GM23338 (cell line): Measurements from ENCODE around the gene ASB5. TPM values are rescaled to one million over a fixed set of nuclear protein-coding genes. Genes with fewer than 3 reads are reported as not detected.

Source experiments
- ATAC-seq: fragments of 200-7000 bp; cut with Tn5 transposase; 3 replicates; pipeline ENCODE4 v1.9.1; 2020
- DNase-seq: peaks from one replicate; pipeline ENCODE4 v3.0.0-alpha.2; 2015; ENCODE audit warnings: low spot score
- H2AFZ ChIP-seq: fragments of 200-600 bp; sonication (generic); 2 replicates; pipeline ENCODE4 v1.8.0; 2016; ENCODE audit warnings: antibody characterized with exemption, mild to moderate bottlenecking, moderate library complexity
- H3F3A ChIP-seq: fragments of 200-600 bp; sonication (generic); replicated peaks from 2 replicates; pipeline ENCODE4 v1.8.0; 2017; ENCODE audit warnings: antibody characterized with exemption, mixed run types, low read depth
- H3K27ac ChIP-seq: fragments of 200-600 bp; sonication (generic); 2 replicates; pipeline ENCODE4 v1.6.1; 2016; ENCODE audit warnings: low read depth
- H3K27me3 ChIP-seq: fragments of 200-600 bp; sonication (generic); 2 replicates; pipeline ENCODE4 v1.8.0; 2016; ENCODE audit warnings: mild to moderate bottlenecking, mixed run types, moderate library complexity; ENCODE audit not compliant: insufficient read depth
- H3K36me3 ChIP-seq: fragments of 200-600 bp; sonication (generic); 2 replicates; pipeline ENCODE4 v1.8.0; 2016; ENCODE audit warnings: mild to moderate bottlenecking; ENCODE audit not compliant: insufficient read depth
- H3K4me1 ChIP-seq: fragments of 200-600 bp; sonication (generic); 2 replicates; pipeline ENCODE4 v1.8.0; 2016; ENCODE audit warnings: mild to moderate bottlenecking, moderate library complexity; ENCODE audit not compliant: insufficient read depth
- H3K4me2 ChIP-seq: fragments of 200-600 bp; sonication (generic); 2 replicates; pipeline ENCODE4 v1.7.1; 2017; ENCODE audit warnings: mixed run types
- H3K4me3 ChIP-seq: fragments of 200-600 bp; sonication (generic); 2 replicates; pipeline ENCODE4 v1.6.1; 2016; ENCODE audit warnings: mixed run types
- H3K79me2 ChIP-seq: fragments of 200-600 bp; sonication (generic); replicated peaks from 2 replicates; pipeline ENCODE4 v1.8.0; 2017; ENCODE audit warnings: mild to moderate bottlenecking; ENCODE audit not compliant: insufficient read depth
- H3K9me2 ChIP-seq: fragments of 200-600 bp; sonication (generic); 2 replicates; pipeline ENCODE4 v1.8.0; 2017; ENCODE audit not compliant: insufficient read depth
- H4K20me1 ChIP-seq: fragments of 200-600 bp; sonication (generic); replicated peaks from 2 replicates; pipeline ENCODE4 v1.8.0; 2017; ENCODE audit warnings: mild to moderate bottlenecking; ENCODE audit not compliant: insufficient read depth
- H3K27ac Mint-ChIP-seq: 2 replicates; pipeline ENCODE4 v1.8.0; 2020; ENCODE audit warnings: inconsistent platforms, mild to moderate bottlenecking, moderate library complexity, mixed read lengths
- H3K27me3 Mint-ChIP-seq: 3 replicates; pipeline ENCODE4 v1.8.0; 2022; ENCODE audit warnings: low read depth, mild to moderate bottlenecking, moderate library complexity, mixed read lengths, inconsistent platforms; ENCODE audit not compliant: insufficient read depth, poor library complexity
- H3K36me3 Mint-ChIP-seq: 3 replicates; pipeline ENCODE4 v1.8.0; 2021; ENCODE audit warnings: low read depth, mild to moderate bottlenecking, inconsistent platforms, moderate library complexity, mixed read lengths
- H3K4me1 Mint-ChIP-seq: 3 replicates; pipeline ENCODE4 v1.8.0; 2020; ENCODE audit warnings: mild to moderate bottlenecking, inconsistent platforms, mixed read lengths
- H3K4me3 Mint-ChIP-seq: 3 replicates; pipeline ENCODE4 v1.8.0; 2021; ENCODE audit warnings: moderate library complexity, mild to moderate bottlenecking, inconsistent platforms, mixed read lengths
- H3K9me3 Mint-ChIP-seq: 3 replicates; pipeline ENCODE4 v1.8.0; 2020; ENCODE audit warnings: moderate library complexity, mild to moderate bottlenecking, inconsistent platforms, mixed read lengths
- CREB1 ChIP-seq: fragments of 250-450 bp; sonication (Bioruptor Pico); IDR thresholded peaks from 2 replicates; pipeline ENCODE4 v1.5.0; 2020; ENCODE audit warnings: low read depth, mild to moderate bottlenecking, moderate library complexity
- EZH2 ChIP-seq: fragments of 200-600 bp; sonication (generic); IDR thresholded peaks from one replicate; pipeline ENCODE4 v1.8.0; 2017; ENCODE audit warnings: antibody characterized with exemption, mild to moderate bottlenecking, low read depth; ENCODE audit not compliant: unreplicated experiment
- EZH2phosphoT487 ChIP-seq: fragments of 200-600 bp; sonication (generic); IDR thresholded peaks from one replicate; pipeline ENCODE4 v1.8.1; 2018; ENCODE audit warnings: antibody characterized with exemption; ENCODE audit not compliant: unreplicated experiment
- JUNB ChIP-seq: IDR thresholded peaks from one replicate; pipeline ENCODE4 v1.6.1; 2016; ENCODE audit warnings: antibody characterized with exemption; ENCODE audit not compliant: unreplicated experiment
- NANOG ChIP-seq: IDR thresholded peaks from 2 replicates; pipeline ENCODE4 v1.6.1; 2016; ENCODE audit warnings: antibody characterized with exemption, borderline replicate concordance
- POLR2AphosphoS5 ChIP-seq: IDR thresholded peaks from 2 replicates; pipeline ENCODE4 v1.6.1; 2016; ENCODE audit warnings: antibody characterized with exemption, low read depth
- STAT1 ChIP-seq: IDR thresholded peaks from one replicate; pipeline ENCODE4 v1.6.1; 2016; ENCODE audit warnings: antibody characterized with exemption; ENCODE audit not compliant: unreplicated experiment
- ZNF114 ChIP-seq: fragments of 250-450 bp; sonication (Bioruptor Pico); IDR thresholded peaks from 2 replicates; pipeline ENCODE4 v1.5.0; 2020; ENCODE audit warnings: mild to moderate bottlenecking, moderate library complexity
- ZNF331 ChIP-seq: fragments of 250-450 bp; sonication (Bioruptor Pico); IDR thresholded peaks from 2 replicates; pipeline ENCODE4 v1.5.0; 2020; ENCODE audit warnings: low read depth, mild to moderate bottlenecking, moderate library complexity
- polyA plus RNA-seq: library from polyadenylated mRNA; unstranded; fragments of >200 nt; fragmentation: Nextera tagmentation; extraction: Ambion mirVana; gene quantifications from 2 replicates; pipeline ENCODE4 v1.2.1, GENCODE V29; 2016
- total RNA-seq: library from RNA; depleted of rRNA; stranded (reverse); fragments of >200 nt; shearing (Covaris generic); gene quantifications from 2 replicates; pipeline ENCODE4 v1.2.3, GENCODE V29; 2014
- TF ChIP-seq, protein P1 (sequence below): IDR thresholded peaks from 2 replicates; pipeline ENCODE4 v1.6.1; 2016; ENCODE audit warnings: antibody characterized with exemption
- TF ChIP-seq, protein P2 (sequence below), 2 experiments: fragments of 200-600 bp in 1 of 2; sonication (generic) in 1 of 2; conservative IDR thresholded peaks; 2 replicates each; pipeline versions ENCODE4 v1.5.1 to v1.6.1; 2016 to 2017; ENCODE audit warnings: antibody characterized with exemption in 2 of 2, low read depth in 2 of 2, mild to moderate bottlenecking in 2 of 2, moderate library complexity in 1 of 2
- TF ChIP-seq, protein P3 (sequence below): IDR thresholded peaks from one replicate; pipeline ENCODE4 v1.6.1; 2018; ENCODE audit warnings: antibody characterized with exemption; ENCODE audit not compliant: unreplicated experiment
- TF ChIP-seq, protein P4 (sequence below): fragments of 250-450 bp; sonication (Bioruptor Pico); IDR thresholded peaks from 2 replicates; pipeline ENCODE4 v1.5.0; 2020; ENCODE audit warnings: mild to moderate bottlenecking, moderate library complexity

ASB5 gene
- total and polyA plus RNA-seq, 2 experiments from 2014 or later, result not detected

DNA sequence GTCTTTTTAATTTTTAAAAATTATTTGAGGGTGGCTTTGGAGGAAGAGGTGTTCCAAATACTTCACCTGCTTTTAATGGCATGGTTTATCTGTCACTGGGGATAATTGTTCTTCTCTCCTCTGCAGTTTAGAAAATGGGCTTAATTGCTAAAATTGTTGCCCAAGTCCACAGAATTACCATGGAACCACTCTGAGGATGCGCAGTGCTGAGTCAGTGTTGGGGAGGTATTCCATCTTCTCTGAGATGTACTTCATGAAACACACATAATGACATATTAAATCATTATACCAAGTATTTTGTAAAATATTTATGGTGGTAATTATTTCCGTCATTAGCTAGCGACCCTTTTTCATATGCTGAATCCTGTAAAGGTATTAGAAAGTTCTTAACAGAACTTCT, 8.0 kb downstream of the ASB5 start:
- peaks cover 3% of the 10 kb centered on the region for H3K27me3 Mint-ChIP-seq
- H3K4me1 Mint-ChIP-seq, result no peaks in the 10 kb centered on the region; the same call in 2 of the 3 replicates
- no peak for TF ChIP-seq POLR2AphosphoS5
- TF ChIP-seq, protein P1, sequence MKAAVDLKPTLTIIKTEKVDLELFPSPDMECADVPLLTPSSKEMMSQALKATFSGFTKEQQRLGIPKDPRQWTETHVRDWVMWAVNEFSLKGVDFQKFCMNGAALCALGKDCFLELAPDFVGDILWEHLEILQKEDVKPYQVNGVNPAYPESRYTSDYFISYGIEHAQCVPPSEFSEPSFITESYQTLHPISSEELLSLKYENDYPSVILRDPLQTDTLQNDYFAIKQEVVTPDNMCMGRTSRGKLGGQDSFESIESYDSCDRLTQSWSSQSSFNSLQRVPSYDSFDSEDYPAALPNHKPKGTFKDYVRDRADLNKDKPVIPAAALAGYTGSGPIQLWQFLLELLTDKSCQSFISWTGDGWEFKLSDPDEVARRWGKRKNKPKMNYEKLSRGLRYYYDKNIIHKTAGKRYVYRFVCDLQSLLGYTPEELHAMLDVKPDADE, result no peak
- no peak for TF ChIP-seq ZNF114 (CRISPR knock-in tag)
- no peak for TF ChIP-seq ZNF331
- TF ChIP-seq, protein P2, sequence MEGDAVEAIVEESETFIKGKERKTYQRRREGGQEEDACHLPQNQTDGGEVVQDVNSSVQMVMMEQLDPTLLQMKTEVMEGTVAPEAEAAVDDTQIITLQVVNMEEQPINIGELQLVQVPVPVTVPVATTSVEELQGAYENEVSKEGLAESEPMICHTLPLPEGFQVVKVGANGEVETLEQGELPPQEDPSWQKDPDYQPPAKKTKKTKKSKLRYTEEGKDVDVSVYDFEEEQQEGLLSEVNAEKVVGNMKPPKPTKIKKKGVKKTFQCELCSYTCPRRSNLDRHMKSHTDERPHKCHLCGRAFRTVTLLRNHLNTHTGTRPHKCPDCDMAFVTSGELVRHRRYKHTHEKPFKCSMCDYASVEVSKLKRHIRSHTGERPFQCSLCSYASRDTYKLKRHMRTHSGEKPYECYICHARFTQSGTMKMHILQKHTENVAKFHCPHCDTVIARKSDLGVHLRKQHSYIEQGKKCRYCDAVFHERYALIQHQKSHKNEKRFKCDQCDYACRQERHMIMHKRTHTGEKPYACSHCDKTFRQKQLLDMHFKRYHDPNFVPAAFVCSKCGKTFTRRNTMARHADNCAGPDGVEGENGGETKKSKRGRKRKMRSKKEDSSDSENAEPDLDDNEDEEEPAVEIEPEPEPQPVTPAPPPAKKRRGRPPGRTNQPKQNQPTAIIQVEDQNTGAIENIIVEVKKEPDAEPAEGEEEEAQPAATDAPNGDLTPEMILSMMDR (conservative IDR thresholded peaks at IDR 0.05; ENCODE audit: low read depth in 2 of 2), result no peak
- no peak for TF ChIP-seq NANOG
- TF ChIP-seq CREB1 (CRISPR knock-in tag), result no peak
- TF ChIP-seq, protein P3, sequence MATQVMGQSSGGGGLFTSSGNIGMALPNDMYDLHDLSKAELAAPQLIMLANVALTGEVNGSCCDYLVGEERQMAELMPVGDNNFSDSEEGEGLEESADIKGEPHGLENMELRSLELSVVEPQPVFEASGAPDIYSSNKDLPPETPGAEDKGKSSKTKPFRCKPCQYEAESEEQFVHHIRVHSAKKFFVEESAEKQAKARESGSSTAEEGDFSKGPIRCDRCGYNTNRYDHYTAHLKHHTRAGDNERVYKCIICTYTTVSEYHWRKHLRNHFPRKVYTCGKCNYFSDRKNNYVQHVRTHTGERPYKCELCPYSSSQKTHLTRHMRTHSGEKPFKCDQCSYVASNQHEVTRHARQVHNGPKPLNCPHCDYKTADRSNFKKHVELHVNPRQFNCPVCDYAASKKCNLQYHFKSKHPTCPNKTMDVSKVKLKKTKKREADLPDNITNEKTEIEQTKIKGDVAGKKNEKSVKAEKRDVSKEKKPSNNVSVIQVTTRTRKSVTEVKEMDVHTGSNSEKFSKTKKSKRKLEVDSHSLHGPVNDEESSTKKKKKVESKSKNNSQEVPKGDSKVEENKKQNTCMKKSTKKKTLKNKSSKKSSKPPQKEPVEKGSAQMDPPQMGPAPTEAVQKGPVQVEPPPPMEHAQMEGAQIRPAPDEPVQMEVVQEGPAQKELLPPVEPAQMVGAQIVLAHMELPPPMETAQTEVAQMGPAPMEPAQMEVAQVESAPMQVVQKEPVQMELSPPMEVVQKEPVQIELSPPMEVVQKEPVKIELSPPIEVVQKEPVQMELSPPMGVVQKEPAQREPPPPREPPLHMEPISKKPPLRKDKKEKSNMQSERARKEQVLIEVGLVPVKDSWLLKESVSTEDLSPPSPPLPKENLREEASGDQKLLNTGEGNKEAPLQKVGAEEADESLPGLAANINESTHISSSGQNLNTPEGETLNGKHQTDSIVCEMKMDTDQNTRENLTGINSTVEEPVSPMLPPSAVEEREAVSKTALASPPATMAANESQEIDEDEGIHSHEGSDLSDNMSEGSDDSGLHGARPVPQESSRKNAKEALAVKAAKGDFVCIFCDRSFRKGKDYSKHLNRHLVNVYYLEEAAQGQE, result no peak
- TF ChIP-seq EZH2, result no peak
- no peak for TF ChIP-seq STAT1
- TF ChIP-seq EZH2phosphoT487, result no peak
- TF ChIP-seq, protein P4, sequence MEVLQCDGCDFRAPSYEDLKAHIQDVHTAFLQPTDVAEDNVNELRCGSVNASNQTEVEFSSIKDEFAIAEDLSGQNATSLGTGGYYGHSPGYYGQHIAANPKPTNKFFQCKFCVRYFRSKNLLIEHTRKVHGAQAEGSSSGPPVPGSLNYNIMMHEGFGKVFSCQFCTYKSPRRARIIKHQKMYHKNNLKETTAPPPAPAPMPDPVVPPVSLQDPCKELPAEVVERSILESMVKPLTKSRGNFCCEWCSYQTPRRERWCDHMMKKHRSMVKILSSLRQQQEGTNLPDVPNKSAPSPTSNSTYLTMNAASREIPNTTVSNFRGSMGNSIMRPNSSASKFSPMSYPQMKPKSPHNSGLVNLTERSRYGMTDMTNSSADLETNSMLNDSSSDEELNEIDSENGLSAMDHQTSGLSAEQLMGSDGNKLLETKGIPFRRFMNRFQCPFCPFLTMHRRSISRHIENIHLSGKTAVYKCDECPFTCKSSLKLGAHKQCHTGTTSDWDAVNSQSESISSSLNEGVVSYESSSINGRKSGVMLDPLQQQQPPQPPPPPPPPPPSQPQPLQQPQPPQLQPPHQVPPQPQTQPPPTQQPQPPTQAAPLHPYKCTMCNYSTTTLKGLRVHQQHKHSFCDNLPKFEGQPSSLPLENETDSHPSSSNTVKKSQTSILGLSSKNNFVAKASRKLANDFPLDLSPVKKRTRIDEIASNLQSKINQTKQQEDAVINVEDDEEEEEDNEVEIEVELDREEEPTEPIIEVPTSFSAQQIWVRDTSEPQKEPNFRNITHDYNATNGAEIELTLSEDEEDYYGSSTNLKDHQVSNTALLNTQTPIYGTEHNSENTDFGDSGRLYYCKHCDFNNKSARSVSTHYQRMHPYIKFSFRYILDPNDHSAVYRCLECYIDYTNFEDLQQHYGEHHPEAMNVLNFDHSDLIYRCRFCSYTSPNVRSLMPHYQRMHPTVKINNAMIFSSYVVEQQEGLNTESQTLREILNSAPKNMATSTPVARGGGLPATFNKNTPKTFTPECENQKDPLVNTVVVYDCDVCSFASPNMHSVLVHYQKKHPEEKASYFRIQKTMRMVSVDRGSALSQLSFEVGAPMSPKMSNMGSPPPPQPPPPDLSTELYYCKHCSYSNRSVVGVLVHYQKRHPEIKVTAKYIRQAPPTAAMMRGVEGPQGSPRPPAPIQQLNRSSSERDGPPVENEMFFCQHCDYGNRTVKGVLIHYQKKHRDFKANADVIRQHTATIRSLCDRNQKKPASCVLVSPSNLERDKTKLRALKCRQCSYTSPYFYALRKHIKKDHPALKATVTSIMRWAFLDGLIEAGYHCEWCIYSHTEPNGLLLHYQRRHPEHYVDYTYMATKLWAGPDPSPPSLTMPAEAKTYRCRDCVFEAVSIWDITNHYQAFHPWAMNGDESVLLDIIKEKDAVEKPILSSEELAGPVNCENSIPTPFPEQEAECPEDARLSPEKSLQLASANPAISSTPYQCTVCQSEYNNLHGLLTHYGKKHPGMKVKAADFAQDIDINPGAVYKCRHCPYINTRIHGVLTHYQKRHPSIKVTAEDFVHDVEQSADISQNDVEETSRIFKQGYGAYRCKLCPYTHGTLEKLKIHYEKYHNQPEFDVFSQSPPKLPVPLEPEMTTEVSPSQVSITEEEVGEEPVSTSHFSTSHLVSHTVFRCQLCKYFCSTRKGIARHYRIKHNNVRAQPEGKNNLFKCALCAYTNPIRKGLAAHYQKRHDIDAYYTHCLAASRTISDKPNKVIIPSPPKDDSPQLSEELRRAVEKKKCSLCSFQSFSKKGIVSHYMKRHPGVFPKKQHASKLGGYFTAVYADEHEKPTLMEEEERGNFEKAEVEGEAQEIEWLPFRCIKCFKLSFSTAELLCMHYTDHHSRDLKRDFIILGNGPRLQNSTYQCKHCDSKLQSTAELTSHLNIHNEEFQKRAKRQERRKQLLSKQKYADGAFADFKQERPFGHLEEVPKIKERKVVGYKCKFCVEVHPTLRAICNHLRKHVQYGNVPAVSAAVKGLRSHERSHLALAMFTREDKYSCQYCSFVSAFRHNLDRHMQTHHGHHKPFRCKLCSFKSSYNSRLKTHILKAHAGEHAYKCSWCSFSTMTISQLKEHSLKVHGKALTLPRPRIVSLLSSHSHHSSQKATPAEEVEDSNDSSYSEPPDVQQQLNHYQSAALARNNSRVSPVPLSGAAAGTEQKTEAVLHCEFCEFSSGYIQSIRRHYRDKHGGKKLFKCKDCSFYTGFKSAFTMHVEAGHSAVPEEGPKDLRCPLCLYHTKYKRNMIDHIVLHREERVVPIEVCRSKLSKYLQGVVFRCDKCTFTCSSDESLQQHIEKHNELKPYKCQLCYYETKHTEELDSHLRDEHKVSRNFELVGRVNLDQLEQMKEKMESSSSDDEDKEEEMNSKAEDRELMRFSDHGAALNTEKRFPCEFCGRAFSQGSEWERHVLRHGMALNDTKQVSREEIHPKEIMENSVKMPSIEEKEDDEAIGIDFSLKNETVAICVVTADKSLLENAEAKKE (CRISPR knock-in tag), result no peak
- TF ChIP-seq JUNB, result no peak

More for the DNA sequence above, 8.0 kb downstream of the ASB5 start:
- Histone ChIP-seq H3K4me3 (no peak overlapping the region), H3F3A (no peaks in the 10 kb centered on the region), H3K4me2 (no peak overlapping the region), H3K27me3 (no peaks in the 10 kb centered on the region), H3K9me2 (no peaks in the 10 kb centered on the region), H3K36me3 (no peaks in the 10 kb centered on the region), H3K79me2 (no peaks in the 10 kb centered on the region), H3K27ac (no peak overlapping the region), H4K20me1 (no peaks in the 10 kb centered on the region), H2AFZ (no peak overlapping the region; the same call in 1 of the 2 replicates), H3K4me1 (no peaks in the 10 kb centered on the region)
- Mint-ChIP-seq H3K9me3 (no peaks in the 10 kb centered on the region), H3K4me3 (no peak overlapping the region), H3K36me3 (no peaks in the 10 kb centered on the region), H3K27ac (no peak overlapping the region)
- DNase-seq (no peak), ATAC-seq (no peak)
